Gastrocnemius medialis (tissue), 4 donors: Measurements from ENCODE around the gene MMP17.

Experiments
- CTCF ChIP-seq, 5 experiments: fragments of 450-650 bp in 3 of 5; fragments of 200-600 bp in 2 of 5; sonication (generic) in 2 of 5; IDR thresholded peaks in 4 of 5; conservative IDR thresholded peaks in 1 of 5; 1 replicate in 4 of 5; 2 replicates in 1 of 5; pipeline ENCODE4 v1.5.1; 2016 to 2019; ENCODE audit warnings: antibody characterized with exemption in 5 of 5, mild to moderate bottlenecking in 3 of 5, moderate library complexity in 3 of 5
- POLR2A ChIP-seq, 2 donors: fragments of 450-650 bp; IDR thresholded peaks; one replicate each; pipeline ENCODE4 v1.6.1; 2017; ENCODE audit warnings: antibody characterized with exemption in 2 of 2, mild to moderate bottlenecking in 2 of 2, moderate library complexity in 2 of 2

- TF ChIP-seq POLR2A (IDR thresholded peaks at IDR 0.05), result no peak
- no peak for TF ChIP-seq CTCF (IDR thresholded peaks at IDR 0.05 in 4 of 5, conservative IDR thresholded peaks at IDR 0.05 in 1 of 5)
Measured at GRCh38 chr12:131830914-131831571, 2.9 kb downstream of the MMP17 start.
